NB4 (cell line): ENCODE measurements around the gene ENDOU.
A peak's percentile ranks its signal among the peaks of the same experiment; 100 is the strongest.

Experiments used
- DNase-seq: peaks from one replicate; pipeline ENCODE4 v3.0.0; 2010; ENCODE audit warnings: low read depth
- H3K4me3 ChIP-seq: one replicate; pipeline ENCODE4 v1.5.1; 2011; ENCODE audit warnings: mild to moderate bottlenecking, low read depth, low read length, moderate library complexity
- CTCF ChIP-seq: IDR thresholded peaks from one replicate; pipeline ENCODE4 v1.5.1; 2012; ENCODE audit warnings: low read depth, low read length
- MAX ChIP-seq: IDR thresholded peaks from 2 replicates; pipeline ENCODE4 v1.6.1; 2011; ENCODE audit warnings: low read depth, low read length
- MYC ChIP-seq: IDR thresholded peaks from 2 replicates; pipeline ENCODE4 v1.6.1; 2011; ENCODE audit warnings: low read depth, low read length
- POLR2A ChIP-seq: IDR thresholded peaks from 2 replicates; pipeline ENCODE4 v1.6.1; 2011; ENCODE audit warnings: mild to moderate bottlenecking; ENCODE audit not compliant: insufficient read length; ENCODE audit errors: extremely low read depth

The ENDOU gene

DNA sequence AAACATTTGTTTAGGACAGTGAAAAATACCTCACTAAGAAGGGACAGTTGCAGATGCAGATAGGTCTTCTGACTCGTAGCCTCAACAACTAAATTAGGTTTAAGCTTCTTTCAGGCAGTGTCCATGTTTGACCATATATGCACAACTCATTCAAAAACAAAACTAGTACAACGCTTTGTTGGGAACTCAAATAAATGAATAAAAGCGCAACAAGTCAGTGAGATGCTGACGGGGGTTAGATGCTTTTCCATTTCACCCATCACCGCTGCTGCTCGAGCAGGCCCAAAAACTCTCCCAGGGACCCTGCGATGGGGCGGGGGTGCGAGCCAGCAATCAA is 20.1 kb downstream of the ENDOU start:
- peak overlapping the region; percentile 96 for H3K4me3 ChIP-seq
- no peak for DNase-seq
- no peak for TF ChIP-seq MYC
- no peak for TF ChIP-seq MAX
- TF ChIP-seq CTCF, result no peak
- no peak for TF ChIP-seq POLR2A

- DNase-seq, result no peak
- H3K4me3 ChIP-seq, result peak overlapping the region; percentile 96
- no peak for TF ChIP-seq CTCF
- TF ChIP-seq POLR2A, result no peak
- TF ChIP-seq MYC, result no peak
- TF ChIP-seq MAX, result no peak
Measured at GRCh38 chr12:47704719-47705118, 20.6 kb downstream of the ENDOU start.

GRCh38 chr12:47700263-47700662 is 25.0 kb downstream of the ENDOU start:
- H3K4me3 ChIP-seq, result no peak overlapping the region
- no peak for DNase-seq
- TF ChIP-seq POLR2A, result no peak
- no peak for TF ChIP-seq MAX
- no peak for TF ChIP-seq MYC
- no peak for TF ChIP-seq CTCF

DNA sequence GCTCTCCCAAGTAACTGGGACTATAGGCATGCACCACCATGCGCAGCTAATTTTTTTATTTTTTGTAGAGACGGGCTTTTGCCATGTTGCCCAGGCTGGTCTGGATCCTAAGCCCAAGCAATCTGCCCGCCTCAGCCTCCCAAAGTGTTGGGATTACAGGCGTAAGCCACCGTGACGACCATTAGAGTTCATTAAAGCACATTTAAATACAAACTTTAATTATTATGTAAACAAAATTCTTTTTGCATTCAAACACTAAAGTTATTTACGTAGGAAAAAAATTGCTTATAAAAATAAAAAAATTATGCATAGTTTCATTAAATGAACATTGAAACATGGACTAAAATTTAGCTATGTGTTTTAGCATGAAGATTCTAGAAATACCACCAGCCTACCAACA is 26.7 kb downstream of the ENDOU start:
- TF ChIP-seq MYC (no peak), POLR2A (no peak)
- H3K4me3 ChIP-seq, result no peak overlapping the region
- no peak for DNase-seq

GRCh38 chr12:47698055-47698454 is 27.2 kb downstream of the ENDOU start:
- TF ChIP-seq MAX, result no peak
- no peak for TF ChIP-seq POLR2A
- no peak for TF ChIP-seq MYC
- TF ChIP-seq CTCF, result no peak
- DNase-seq, result peak; percentile 74
- H3K4me3 ChIP-seq, result no peak overlapping the region

DNA sequence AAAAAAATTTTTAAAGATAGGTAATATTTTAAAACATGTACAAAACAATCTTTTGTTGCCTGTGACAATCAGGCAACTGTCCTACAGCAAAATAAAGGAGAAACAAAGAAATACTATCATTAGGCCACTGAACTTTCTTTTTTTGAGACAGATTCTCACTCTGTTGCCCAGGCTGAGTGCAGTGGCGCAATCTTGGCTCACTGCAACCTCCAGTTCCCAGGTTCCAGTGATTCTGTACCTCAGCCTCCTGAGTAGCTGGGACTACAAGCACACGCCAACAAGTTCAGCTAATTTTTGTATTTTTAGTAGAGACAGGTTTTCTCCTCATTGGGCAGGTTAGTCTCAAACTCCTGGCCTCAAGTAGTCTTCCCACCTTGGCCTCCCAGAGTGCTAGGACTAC is 36.1 kb downstream of the ENDOU start:
- no peak overlapping the region for H3K4me3 ChIP-seq
- no peak for DNase-seq
- TF ChIP-seq CTCF (no peak), MYC (no peak), POLR2A (no peak), MAX (no peak)
